Esophagus muscularis mucosa (tissue), 4 donors: ENCODE results near the gene PSME4. TPM values are rescaled to one million over a fixed set of nuclear protein-coding genes. Genes with fewer than 3 reads are reported as not detected.
"Not testable (repeated sequence)": the region's sequence is repeated elsewhere in the genome, so short reads cannot be mapped to it uniquely, and the experiment has no call there.

ENCODE experiments used
- DNase-seq: peaks from one replicate; pipeline ENCODE4 v3.0.0-alpha.2; 2017; ENCODE audit errors: extremely low spot score
- H3K27ac ChIP-seq, 4 donors: fragments of 200-600 bp; sonication (generic); replicated peaks in 1 of 4; 1 replicate in 3 of 4; 2 replicates in 1 of 4; pipeline ENCODE4 v1.5.1; 2016 to 2019; ENCODE audit warnings: mild to moderate bottlenecking in 1 of 4
- H3K27me3 ChIP-seq, 4 donors: fragments of 200-600 bp; sonication (generic); one replicate each; pipeline versions ENCODE4 v1.5.1 to v1.6.0; 2016 to 2019
- H3K36me3 ChIP-seq, 4 donors: fragments of 200-600 bp; sonication (generic); one replicate each; pipeline ENCODE4 v1.5.1; 2016 to 2019
- H3K4me1 ChIP-seq, 4 donors: fragments of 200-600 bp; sonication (generic); one replicate each; pipeline ENCODE4 v1.5.1; 2016 to 2019
- H3K4me3 ChIP-seq, 4 donors: fragments of 200-600 bp; sonication (generic); 1 replicate in 2 of 4; 2 replicates in 2 of 4; pipeline ENCODE4 v1.5.1; 2016 to 2019; ENCODE audit warnings: mild to moderate bottlenecking in 4 of 4, moderate library complexity in 1 of 4
- H3K9me3 ChIP-seq, 4 donors: fragments of 200-600 bp; sonication (generic); 1 replicate in 3 of 4; 2 replicates in 1 of 4; pipeline ENCODE4 v1.5.1; 2016 to 2019
- CTCF ChIP-seq, 3 experiments: fragments of 200-600 bp in 2 of 3; fragments of 450-650 bp in 1 of 3; sonication (generic) in 2 of 3; IDR thresholded peaks; one replicate each; pipeline ENCODE4 v1.5.1; 2017 to 2019; ENCODE audit warnings: antibody characterized with exemption in 3 of 3, mild to moderate bottlenecking in 2 of 3, moderate library complexity in 1 of 3
- EP300 ChIP-seq: sonication (generic); formaldehyde crosslinking; IDR thresholded peaks from one replicate; pipeline ENCODE4 v1.6.1; 2017; ENCODE audit warnings: antibody characterized with exemption
- POLR2A ChIP-seq: fragments of 450-650 bp; IDR thresholded peaks from one replicate; pipeline ENCODE4 v1.6.1; 2017; ENCODE audit warnings: antibody characterized with exemption, moderate library complexity, mild to moderate bottlenecking, low read depth
- POLR2AphosphoS5 ChIP-seq, 2 donors: sonication (generic); formaldehyde crosslinking; IDR thresholded peaks; one replicate each; pipeline ENCODE4 v1.6.1; 2017; ENCODE audit warnings: antibody characterized with exemption in 2 of 2
- WGBS: methylation state at CpG from one replicate; pipeline ENCODE4 v1.1.5; 2018; 5-methylcytosine and 5-hydroxymethylcytosine counted together
- intact Hi-C: fragments of 100-400 bp; cut with DNase I; formaldehyde crosslinking; loops from one replicate; pipeline ENCODE4 v1.15.1; 2023
- total RNA-seq, 4 donors: library from RNA; depleted of rRNA; stranded (reverse); fragments of >200 nt; gene quantifications; one replicate each; pipeline versions ENCODE4 v1.1.0 to v1.2.1, GENCODE V29; 2016

The PSME4 gene
- total RNA-seq, 4 donors from 2014 or later: 47.5 to 65.8 (median 48.3) TPM

DNA sequence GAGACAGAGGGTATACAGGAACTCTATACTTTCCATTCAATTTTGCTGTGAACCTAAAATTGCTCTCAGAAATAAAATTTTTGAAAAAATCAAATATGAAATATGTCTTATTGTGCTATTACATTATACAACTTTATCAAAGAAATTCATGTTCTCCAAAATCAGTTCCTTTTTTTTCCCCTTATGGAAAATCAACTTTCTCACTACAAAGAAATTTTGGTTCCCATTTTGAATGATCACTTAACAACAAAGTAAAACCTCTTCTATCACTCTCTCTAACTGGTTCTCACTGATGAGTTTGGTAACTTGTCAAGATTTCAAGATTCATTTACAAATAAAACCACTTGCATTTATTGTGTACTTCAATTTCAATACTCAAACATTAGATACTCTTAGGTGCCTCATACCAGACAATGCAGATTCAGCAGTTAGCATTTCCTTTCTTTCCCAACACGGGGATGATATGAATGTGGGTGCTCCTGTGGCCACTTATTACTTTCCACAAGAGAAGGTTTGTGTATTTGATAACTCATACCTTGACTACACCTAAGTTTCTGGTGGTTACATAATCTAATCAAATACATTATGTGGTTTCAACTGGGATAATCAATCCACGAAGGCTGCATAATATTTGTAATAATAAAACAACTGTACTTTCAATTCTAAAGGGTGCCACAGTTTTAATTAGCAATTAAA, 6.4 kb downstream of the PSME4 start:
- no peak for DNase-seq
- Histone ChIP-seq H3K27ac (no peak overlapping the region), H3K4me3 (no peak overlapping the region), H3K4me1 (peaks cover 32 to 98% (median 79%) of the 10 kb centered on the region in 4 donors), H3K9me3 (no peaks in the 10 kb centered on the region), H3K36me3 (no peaks in the 10 kb centered on the region), H3K27me3 (no peaks in the 10 kb centered on the region)
- TF ChIP-seq CTCF (IDR thresholded peaks at IDR 0.05): no peak
- TF ChIP-seq EP300: no peak
- WGBS: 57% methylated on average over 2 of the region's 2 CpGs
- intact Hi-C loops: no loop called here

DNA sequence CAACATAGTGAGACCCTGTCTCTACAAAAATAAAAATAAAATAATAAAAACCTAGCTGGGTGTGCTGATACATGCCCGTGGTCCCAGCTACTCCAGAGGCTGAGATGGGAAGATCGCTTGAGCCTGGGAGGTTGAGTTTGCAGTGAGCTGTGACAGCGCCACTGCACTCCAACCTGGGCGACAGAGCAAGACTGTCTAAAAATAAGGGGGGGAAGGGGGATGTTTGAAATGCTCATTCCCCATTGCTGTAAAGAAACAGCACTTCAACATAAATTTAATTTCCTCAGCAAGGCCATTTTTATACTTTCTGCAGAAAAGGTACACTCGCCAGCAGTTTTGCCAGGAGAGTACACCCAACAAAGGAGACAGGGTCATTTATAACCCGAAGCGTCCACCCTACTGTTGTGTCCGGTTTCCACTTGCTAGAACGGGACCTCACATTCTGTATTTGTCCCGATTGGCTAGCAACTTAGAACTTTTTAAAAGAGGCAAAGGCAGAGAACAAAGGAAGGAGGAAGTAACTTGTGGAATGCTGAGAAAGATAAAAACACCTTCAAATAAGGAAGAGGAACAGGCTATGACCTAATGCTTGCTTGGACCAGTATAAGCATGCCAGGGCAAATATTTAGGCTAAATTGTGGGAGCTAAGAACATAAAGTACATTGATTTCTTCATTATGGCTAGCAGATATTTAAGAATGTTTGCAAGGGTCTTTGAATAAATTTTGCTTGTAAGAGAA, 9.1 kb downstream of the PSME4 start:
- WGBS: 68% methylated on average over 10 of the region's 10 CpGs
- DNase-seq, intact Hi-C loops, H3K27me3 ChIP-seq, H3K9me3 ChIP-seq, H3K36me3 ChIP-seq: not testable (repeated sequence)
- Histone ChIP-seq H3K4me3 (peak overlapping the region in 3 of 4 donors; percentile 25 to 35 (median 26)), H3K4me1 (peaks cover 27 to 77% (median 66%) of the 10 kb centered on the region in 4 donors), H3K27ac (peak overlapping the region; percentile 53 to 65 (median 60))

- peak overlapping the region in 2 of 4 donors; percentile 60 to 65 for H3K27ac ChIP-seq
- no peak for DNase-seq
- 67% methylated on average over 4 of the region's 4 CpGs for WGBS
- no peaks in the 10 kb centered on the region for H3K27me3 ChIP-seq
- no peaks in the 10 kb centered on the region for H3K36me3 ChIP-seq
- peaks cover 24 to 65% (median 56%) of the 10 kb centered on the region in 4 donors for H3K4me1 ChIP-seq
- no peak overlapping the region for H3K4me3 ChIP-seq
- no peaks in the 10 kb centered on the region for H3K9me3 ChIP-seq
- intact Hi-C loops: no loop called here
- no peak for TF ChIP-seq EP300
- TF ChIP-seq CTCF (IDR thresholded peaks at IDR 0.05): no peak
- no peak for TF ChIP-seq POLR2AphosphoS5 (IDR thresholded peaks at IDR 0.05)
- TF ChIP-seq POLR2A: no peak
Observed at GRCh38 chr2:53960476-53960875, 10.3 kb downstream of the PSME4 start.

- Histone ChIP-seq H3K4me1 (peaks cover 24 to 47% (median 44%) of the 10 kb centered on the region in 4 donors), H3K36me3 (no peaks in the 10 kb centered on the region), H3K9me3 (no peaks in the 10 kb centered on the region), H3K4me3 (no peak overlapping the region), H3K27me3 (no peaks in the 10 kb centered on the region), H3K27ac (no peak overlapping the region)
- TF ChIP-seq POLR2AphosphoS5 (IDR thresholded peaks at IDR 0.05) (no peak), CTCF (IDR thresholded peaks at IDR 0.05) (no peak), POLR2A (no peak), EP300 (no peak)
- intact Hi-C loops: no loop called here
- 88% methylated on average over 2 of the region's 2 CpGs for WGBS
- DNase-seq: no peak
Observed at GRCh38 chr2:53958443-53958842, 12.3 kb downstream of the PSME4 start.

DNA sequence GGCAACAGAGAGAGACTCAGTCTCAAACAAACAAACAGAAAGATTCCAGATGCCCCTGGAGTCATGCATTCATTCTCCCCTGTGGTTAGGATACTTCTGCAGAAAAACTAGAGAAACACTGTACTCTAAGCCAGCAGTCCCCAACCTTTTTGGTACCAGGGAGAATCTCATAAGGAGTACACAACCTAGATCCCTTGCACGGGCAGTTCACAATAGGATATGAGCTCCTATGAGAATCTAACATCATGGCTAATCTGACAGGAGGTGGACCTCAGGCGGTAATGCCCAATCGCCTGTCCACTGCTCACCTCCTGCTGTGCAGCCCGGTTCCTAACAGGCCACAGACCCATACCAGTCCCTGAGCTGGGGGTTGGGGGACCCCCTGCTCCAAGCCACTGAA, 18.3 kb downstream of the PSME4 start:
- intact Hi-C loops: no loop called here
- H3K27ac ChIP-seq: no peak overlapping the region
- 100% methylated on average over 3 of the region's 4 CpGs for WGBS
- H3K27me3 ChIP-seq: no peaks in the 10 kb centered on the region
- DNase-seq: no peak
- H3K36me3 ChIP-seq: peaks cover 11 to 15% (median 13%) of the 10 kb centered on the region in 4 donors
- peaks cover 7 to 25% (median 14%) of the 10 kb centered on the region in 4 donors for H3K4me1 ChIP-seq
- H3K9me3 ChIP-seq: no peaks in the 10 kb centered on the region
- no peak overlapping the region for H3K4me3 ChIP-seq
- TF ChIP-seq EP300: no peak
